HL-60 (cell line): ENCODE measurements around the gene TMEM117.

Experiments used
- DNase-seq, 2 experiments: peaks; one replicate each; pipeline ENCODE4 v3.0.0-alpha.2; 2010 to 2020; ENCODE audit warnings: low read depth in 1 of 2, low spot score in 1 of 2
- H3K27ac ChIP-seq: fragments of 250-450 bp; sonication (Bioruptor Pico); replicated peaks from 2 replicates; pipeline ENCODE4 v1.5.1; 2020; ENCODE audit warnings: mild to moderate bottlenecking, moderate library complexity
- H3K27me3 ChIP-seq: fragments of 250-450 bp; sonication (Bioruptor Pico); 2 replicates; pipeline ENCODE4 v1.5.1; 2021; ENCODE audit warnings: mild to moderate bottlenecking, moderate library complexity; ENCODE audit not compliant: insufficient read depth, poor library complexity, severe bottlenecking
- H3K4me3 ChIP-seq: replicated peaks from 2 replicates; pipeline ENCODE4 v1.5.1; 2011; ENCODE audit warnings: mild to moderate bottlenecking, control low read depth, low read length; ENCODE audit not compliant: insufficient read depth
- CTCF ChIP-seq: IDR thresholded peaks from one replicate; pipeline ENCODE4 v1.5.1; 2011; ENCODE audit warnings: low read length, control low read depth, inconsistent platforms; ENCODE audit not compliant: insufficient read depth
- GABPA ChIP-seq: IDR thresholded peaks from 2 replicates; pipeline ENCODE4 v1.6.1; 2012; ENCODE audit warnings: low read depth
- POLR2AphosphoS5 ChIP-seq: IDR thresholded peaks from 2 replicates; pipeline ENCODE4 v1.6.1; 2012; ENCODE audit warnings: low read depth
- SPI1 ChIP-seq: IDR thresholded peaks from 2 replicates; pipeline ENCODE4 v1.6.1; 2012; ENCODE audit warnings: low read depth, mild to moderate bottlenecking, borderline replicate concordance
- TF ChIP-seq, protein P1 (sequence below): IDR thresholded peaks from 2 replicates; pipeline ENCODE4 v1.6.1; 2012; ENCODE audit warnings: low read depth; ENCODE audit not compliant: insufficient replicate concordance

Gene TMEM117

GRCh38 chr12:43882578-43883178, 46.8 kb downstream of the TMEM117 start:
- TF ChIP-seq GABPA (no peak), POLR2AphosphoS5 (no peak), CTCF (peak; percentile 72), SPI1 (no peak)
- DNase-seq: peak; percentile 4 to 41
- H3K27ac ChIP-seq: no peak overlapping the region

DNA sequence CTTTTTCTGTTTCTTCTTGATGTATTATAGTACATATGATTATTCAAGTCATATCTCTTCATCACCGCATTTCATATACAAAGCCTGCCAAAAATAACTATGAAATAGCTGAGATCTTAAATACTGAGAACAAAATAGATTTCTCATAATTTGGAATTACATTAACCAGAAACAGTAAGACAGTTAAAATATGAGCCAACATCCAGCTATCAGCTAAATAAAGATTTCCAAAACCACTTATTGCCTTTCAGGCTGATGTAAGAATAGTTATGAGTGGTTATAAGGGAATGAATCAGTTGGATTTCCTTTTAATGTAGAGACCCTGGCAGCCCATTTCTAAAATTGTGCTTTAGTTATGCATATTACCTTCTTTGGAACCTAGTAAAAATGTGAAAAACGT, 47.4 kb downstream of the TMEM117 start:
- no peak for DNase-seq
- TF ChIP-seq GABPA (no peak), POLR2AphosphoS5 (no peak), SPI1 (no peak), CTCF (no peak)
- TF ChIP-seq, protein P1, sequence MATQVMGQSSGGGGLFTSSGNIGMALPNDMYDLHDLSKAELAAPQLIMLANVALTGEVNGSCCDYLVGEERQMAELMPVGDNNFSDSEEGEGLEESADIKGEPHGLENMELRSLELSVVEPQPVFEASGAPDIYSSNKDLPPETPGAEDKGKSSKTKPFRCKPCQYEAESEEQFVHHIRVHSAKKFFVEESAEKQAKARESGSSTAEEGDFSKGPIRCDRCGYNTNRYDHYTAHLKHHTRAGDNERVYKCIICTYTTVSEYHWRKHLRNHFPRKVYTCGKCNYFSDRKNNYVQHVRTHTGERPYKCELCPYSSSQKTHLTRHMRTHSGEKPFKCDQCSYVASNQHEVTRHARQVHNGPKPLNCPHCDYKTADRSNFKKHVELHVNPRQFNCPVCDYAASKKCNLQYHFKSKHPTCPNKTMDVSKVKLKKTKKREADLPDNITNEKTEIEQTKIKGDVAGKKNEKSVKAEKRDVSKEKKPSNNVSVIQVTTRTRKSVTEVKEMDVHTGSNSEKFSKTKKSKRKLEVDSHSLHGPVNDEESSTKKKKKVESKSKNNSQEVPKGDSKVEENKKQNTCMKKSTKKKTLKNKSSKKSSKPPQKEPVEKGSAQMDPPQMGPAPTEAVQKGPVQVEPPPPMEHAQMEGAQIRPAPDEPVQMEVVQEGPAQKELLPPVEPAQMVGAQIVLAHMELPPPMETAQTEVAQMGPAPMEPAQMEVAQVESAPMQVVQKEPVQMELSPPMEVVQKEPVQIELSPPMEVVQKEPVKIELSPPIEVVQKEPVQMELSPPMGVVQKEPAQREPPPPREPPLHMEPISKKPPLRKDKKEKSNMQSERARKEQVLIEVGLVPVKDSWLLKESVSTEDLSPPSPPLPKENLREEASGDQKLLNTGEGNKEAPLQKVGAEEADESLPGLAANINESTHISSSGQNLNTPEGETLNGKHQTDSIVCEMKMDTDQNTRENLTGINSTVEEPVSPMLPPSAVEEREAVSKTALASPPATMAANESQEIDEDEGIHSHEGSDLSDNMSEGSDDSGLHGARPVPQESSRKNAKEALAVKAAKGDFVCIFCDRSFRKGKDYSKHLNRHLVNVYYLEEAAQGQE: no peak
- H3K27me3 ChIP-seq: no peaks in the 10 kb centered on the region
- no peak overlapping the region for H3K4me3 ChIP-seq
- H3K27ac ChIP-seq: no peak overlapping the region

More at GRCh38 chr12:43882578-43883178, 46.8 kb downstream of the TMEM117 start:
- Histone ChIP-seq H3K4me3 (no peak overlapping the region), H3K27me3 (no peaks in the 10 kb centered on the region)

- no peaks in the 10 kb centered on the region for H3K27me3 ChIP-seq
- DNase-seq: no peak
- TF ChIP-seq, protein P1: no peak
- TF ChIP-seq POLR2AphosphoS5 (no peak), SPI1 (no peak), CTCF (no peak), GABPA (no peak)
- no peak overlapping the region for H3K4me3 ChIP-seq
- no peak overlapping the region for H3K27ac ChIP-seq
Measured at GRCh38 chr12:43883748-43884147, 47.9 kb downstream of the TMEM117 start.
